ENCODE results near the gene FASTKD1. TPM values are rescaled to one million over a fixed set of nuclear protein-coding genes. Genes with fewer than 3 reads are reported as not detected.
"Not testable (repeated sequence)": the region's sequence is repeated elsewhere in the genome, so short reads cannot be mapped to it uniquely, and the experiment has no call there.

FASTKD1 gene
- total RNA-seq (2014; rRNA removed; shearing (Covaris generic)), result 20.6 and 27.7 TPM in 2 replicates

DNA sequence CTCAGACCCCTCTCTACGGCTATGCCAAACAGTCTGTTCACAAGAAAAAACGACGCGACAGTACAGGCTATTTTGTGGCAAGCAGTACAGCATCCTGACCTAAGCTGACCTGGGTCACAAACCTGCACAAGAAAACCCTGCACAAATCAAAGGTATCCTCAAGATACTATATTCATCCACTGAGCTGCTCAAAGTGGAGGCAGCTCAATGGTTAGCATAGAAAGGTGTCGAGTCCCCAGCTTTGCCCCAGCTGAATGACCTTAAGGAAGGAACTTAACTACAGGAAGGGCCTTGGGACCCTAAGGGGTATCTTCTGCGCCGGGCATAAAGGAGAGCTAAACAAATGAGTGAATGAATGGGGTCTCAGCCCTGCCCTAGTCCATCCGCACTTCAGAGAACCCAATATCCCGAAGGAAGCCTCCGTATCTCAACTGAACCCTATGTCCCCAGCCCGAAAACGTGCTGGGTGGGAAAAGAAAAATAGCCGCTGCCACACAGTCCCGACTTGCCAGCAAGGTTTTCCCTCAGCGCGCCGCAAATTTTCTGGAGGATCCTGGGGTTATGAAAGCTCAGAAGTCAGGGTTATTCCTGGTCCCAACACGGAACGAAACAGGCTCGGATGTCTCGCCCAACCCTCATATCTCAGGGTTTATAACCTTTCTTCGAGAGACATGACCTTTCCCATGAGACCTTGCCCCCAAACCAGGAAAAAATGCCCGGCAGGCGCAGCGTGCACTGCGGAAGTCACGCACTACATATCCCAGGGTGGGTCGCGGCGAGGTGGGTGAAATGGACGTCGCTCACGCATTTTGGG is at the start of gene FASTKD1:
Gene FASTKD1 (minus strand): TSS at position 706 of the 814 bp plus-strand sequence. CDS start 1,836 bp downstream, outside the sequence.
- DNase-seq (ENCODE audit: low spot score), result peak; percentile 87

- DNase-seq (ENCODE audit: low spot score), result no peak
Measured at GRCh38 chr2:169623235-169623634, 49.6 kb upstream of the FASTKD1 start.

DNA sequence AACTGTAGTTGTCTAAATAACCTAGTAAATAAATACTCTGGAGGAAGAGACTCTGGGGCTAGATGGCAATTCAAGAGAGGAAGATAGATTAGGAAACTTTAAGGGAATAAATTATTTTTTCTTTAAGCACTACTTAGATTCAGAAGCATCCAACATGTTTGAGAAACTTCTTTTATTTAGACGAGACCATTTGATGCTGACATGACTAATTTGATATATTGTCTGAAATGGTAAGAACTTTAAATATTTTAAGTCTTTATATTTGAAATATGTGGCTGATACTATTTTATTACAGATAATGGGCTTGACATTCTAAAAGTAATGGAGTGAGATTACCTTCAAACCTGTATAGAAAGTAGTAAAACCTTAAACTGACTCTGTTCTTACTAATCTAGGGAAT is 46.8 kb upstream of the FASTKD1 start:
- DNase-seq (ENCODE audit: low spot score), result no peak

GRCh38 chr2:169619946-169620345 is 46.3 kb upstream of the FASTKD1 start:
- no peak for DNase-seq (ENCODE audit: low spot score)

GRCh38 chr2:169615982-169616381 is 42.3 kb upstream of the FASTKD1 start:
- not testable (repeated sequence) for DNase-seq (ENCODE audit: low spot score)

- no peak for DNase-seq (ENCODE audit: low spot score)
Measured at GRCh38 chr2:169613876-169614275, 40.2 kb upstream of the FASTKD1 start.

- no peak for DNase-seq (ENCODE audit: low spot score)
Measured at GRCh38 chr2:169609264-169609663, 35.6 kb upstream of the FASTKD1 start.

- no peak for DNase-seq (ENCODE audit: low spot score)
Measured at GRCh38 chr2:169599568-169599967, 25.9 kb upstream of the FASTKD1 start.

DNA sequence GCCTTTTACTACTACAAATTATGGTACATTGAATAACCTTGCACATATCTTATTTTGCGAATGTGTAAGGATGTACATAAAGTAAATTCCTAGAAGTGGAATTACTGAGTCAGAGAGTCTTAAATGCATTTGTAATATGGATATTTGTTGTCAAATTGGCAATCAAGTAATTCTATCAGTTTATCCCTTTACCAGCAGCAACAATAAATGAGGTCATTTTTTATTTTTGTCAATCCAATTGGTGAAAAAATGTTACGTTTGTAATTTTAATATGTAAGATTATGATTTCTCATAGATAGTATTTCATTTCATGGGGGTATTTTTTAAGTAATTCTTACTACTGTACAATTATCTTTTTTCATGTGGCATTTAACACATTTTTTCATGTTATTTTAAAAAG is 25.3 kb upstream of the FASTKD1 start:
- no peak for DNase-seq (ENCODE audit: low spot score)

GRCh38 chr2:169596546-169596945 is 22.9 kb upstream of the FASTKD1 start:
- DNase-seq (ENCODE audit: low spot score), result not testable (repeated sequence)

- no peak for DNase-seq (ENCODE audit: low spot score)
Measured at GRCh38 chr2:169590804-169591203, 17.1 kb upstream of the FASTKD1 start.

DNA sequence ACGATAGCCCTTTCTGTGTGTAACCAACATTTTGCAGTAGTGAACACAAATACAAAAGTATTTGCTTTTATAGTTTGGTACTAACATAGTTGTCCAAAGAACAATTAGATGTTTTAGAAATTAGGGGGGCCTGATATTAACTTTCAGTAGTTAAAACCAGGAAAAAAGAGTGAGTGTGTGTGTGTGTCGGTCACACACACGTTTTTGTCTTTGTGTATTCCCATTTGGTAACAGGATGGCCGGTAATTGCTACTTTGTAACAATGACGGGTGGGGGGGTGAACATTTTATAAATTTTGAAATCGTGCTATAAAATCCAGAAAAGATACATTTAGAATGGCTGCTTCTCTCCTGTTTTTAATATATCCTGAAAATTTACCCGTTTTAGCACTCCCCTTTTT is 12.0 kb upstream of the FASTKD1 start:
- DNase-seq (ENCODE audit: low spot score), result no peak

GRCh38 chr2:169584005-169584877 is 10.6 kb upstream of the FASTKD1 start, which contains the start of gene PPIG:
Gene PPIG, plus strand, starts transcription at chr2:169584351. Its CDS starts 19,691 bp downstream, at chr2:169604042.
- peak; percentile 93 for DNase-seq (ENCODE audit: low spot score)

- DNase-seq (ENCODE audit: low spot score), result no peak
Measured at GRCh38 chr2:169583518-169583917, 9.9 kb upstream of the FASTKD1 start.

- not testable (repeated sequence) for DNase-seq (ENCODE audit: low spot score)
Measured at GRCh38 chr2:169582552-169583266, 9.0 kb upstream of the FASTKD1 start.

- DNase-seq (ENCODE audit: low spot score), result no peak
Measured at GRCh38 chr2:169579044-169579443, 5.4 kb upstream of the FASTKD1 start.

DNA sequence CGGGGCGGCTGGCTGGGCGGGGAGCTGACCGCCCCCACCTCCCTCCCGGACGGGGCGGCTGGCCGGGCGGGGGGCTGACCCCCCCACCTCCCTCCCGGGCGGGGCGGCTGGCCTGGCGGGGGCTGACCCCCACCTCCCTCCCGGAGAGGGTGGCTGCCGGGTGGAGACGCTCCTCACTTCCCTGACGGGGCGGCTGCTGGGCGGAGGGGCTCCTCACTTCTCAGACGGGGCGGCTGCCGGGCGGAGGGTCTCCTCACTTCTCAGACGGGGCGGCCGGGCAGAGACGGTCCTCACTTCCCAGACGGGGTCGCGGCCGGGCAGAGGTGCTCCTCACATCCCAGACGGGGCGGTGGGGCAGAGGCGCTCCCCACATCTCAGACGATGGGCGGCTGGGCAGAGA is 1.6 kb upstream of the FASTKD1 start:
- DNase-seq (ENCODE audit: low spot score), result not testable (repeated sequence)

DNA sequence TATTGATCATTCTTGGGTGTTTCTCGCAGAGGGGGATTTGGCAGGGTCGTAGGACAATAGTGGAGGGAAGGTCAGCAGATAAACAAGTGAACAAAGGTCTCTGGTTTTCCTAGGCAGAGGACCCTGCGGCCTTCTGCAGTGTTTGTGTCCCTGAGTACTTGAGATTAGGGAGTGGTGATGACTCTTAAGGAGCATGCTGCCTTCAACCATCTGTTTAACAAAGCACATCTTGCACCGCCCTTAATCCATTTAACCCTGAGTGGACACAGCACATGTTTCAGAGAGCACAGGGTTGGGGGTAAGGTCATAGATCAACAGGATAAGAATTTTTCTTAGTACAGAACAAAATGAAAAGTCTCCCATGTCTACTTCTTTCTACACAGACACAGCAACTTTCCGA is 874 bp upstream of the FASTKD1 start:
- DNase-seq (ENCODE audit: low spot score), result not testable (repeated sequence)

- DNase-seq (ENCODE audit: low spot score), result no peak
Measured at GRCh38 chr2:169573974-169574299, 272 bp upstream of the FASTKD1 start.

- no peak for DNase-seq (ENCODE audit: low spot score)
Measured at GRCh38 chr2:169572821-169573159, 875 bp downstream of the FASTKD1 start.

GRCh38 chr2:169572189-169572588 is 1.5 kb downstream of the FASTKD1 start:
- no peak for DNase-seq (ENCODE audit: low spot score)

GRCh38 chr2:169571571-169571970 is 2.1 kb downstream of the FASTKD1 start:
- no peak for DNase-seq (ENCODE audit: low spot score)
